ENCODE data around the gene MCL1. TPM values are rescaled to one million over a fixed set of nuclear protein-coding genes. Genes with fewer than 3 reads are reported as not detected.
A peak's percentile ranks its signal among the peaks of the same experiment; 100 is the strongest.

The MCL1 gene
- total RNA-seq, 1 donor from 2014 or later: 256 TPM

- no peak for DNase-seq
These were observed 23.2 kb downstream of the MCL1 start for GRCh38 chr1:150555971-150556865.

GRCh38 chr1:150555198-150555970, 24.0 kb downstream of the MCL1 start:
- DNase-seq: no peak

DNA sequence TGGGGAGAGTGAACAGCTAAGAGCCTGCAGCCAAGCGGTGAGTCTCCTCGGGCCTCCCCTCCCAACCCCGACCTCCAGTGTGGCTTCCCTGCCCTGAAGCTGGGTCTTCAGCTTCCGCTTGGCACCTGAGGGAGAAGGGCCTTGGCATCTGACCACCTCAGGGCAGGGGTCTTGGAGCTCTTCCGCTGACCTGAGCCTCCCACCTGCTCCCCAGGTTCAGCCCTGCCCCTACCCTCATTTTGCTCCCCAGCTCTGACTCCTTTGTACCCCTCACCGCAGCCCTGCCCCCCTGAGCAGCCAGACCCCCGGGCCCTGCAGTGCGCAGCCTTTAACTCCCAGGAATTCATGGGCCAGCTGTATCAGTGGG, 25.3 kb downstream of the MCL1 start:
- no peak for DNase-seq

DNA sequence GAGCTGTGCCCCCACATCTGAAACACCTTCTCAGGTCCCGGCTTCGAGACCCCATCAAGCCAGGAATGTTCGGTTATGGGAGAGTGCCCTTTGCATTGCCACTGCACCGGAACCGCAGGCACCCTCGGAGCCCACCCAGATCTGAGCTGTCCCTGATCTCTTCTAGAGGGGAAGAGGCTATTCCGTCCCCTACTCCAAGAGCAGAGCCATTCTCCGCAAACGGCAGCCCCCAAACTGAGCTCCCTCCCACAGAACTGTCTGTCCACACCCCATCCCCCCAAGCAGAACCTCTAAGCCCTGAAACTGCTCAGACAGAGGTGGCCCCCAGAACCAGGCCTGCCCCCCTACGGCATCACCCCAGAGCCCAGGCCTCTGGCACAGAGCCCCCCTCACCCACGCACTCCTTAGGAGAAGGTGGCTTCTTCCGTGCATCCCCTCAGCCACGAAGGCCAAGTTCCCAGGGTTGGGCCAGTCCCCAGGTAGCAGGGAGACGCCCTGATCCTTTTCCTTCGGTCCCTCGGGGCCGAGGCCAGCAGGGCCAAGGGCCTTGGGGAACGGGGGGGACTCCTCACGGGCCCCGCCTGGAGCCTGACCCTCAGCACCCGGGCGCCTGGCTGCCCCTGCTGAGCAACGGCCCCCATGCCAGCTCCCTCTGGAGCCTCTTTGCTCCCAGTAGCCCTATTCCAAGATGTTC, 25.9 kb downstream of the MCL1 start:
- DNase-seq: no peak

DNA sequence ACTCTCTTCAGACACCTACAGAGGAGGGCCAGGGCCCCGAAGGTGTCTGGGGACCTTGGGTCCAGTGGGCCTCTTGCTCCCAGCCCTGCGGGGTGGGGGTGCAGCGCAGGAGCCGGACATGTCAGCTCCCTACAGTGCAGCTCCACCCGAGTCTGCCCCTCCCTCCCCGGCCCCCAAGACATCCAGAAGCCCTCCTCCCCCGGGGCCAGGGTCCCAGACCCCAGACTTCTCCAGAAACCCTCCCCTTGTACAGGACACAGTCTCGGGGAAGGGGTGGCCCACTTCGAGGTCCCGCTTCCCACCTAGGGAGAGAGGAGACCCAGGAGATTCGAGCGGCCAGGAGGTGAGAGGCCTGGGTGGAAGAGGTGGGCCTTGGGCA, 26.5 kb downstream of the MCL1 start:
- no peak for DNase-seq

DNA sequence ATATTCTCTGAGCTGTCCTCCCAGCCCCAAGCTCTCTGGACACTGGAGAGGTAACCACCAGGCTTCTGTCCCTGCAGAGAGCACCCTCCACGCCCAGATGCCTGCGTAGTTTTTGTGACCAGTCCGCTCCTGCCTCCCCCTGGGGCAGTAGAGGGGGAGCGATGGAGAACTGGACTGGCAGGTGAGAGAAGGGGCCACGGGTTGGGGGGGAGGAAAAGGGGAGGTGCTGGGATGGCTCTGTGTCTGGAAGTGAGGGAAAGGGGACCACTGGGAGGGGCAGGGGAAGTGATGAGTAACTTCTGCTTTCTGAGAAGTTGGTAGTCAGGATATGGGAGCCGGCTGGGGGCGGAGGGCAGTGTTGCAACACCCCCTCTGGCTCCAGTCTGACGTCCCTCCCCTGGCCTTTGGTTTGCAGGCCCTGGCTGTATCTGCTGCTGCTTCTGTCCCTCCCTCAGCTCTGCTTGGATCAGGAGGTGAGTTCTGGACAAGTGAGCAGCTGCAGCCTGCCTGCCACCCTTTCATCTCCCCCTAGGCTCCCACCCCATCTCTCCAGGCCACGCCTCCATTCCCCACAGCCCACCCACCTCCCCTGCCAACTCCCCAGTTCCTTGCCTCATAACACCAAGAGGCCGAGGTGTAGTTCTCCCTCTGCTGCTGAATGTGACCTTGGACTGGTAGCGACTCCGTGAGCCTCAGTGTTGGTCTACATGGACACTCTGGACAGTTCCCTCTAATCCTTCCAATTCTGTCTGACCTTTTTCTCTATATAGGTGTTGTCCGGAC, 27.1 kb downstream of the MCL1 start:
- DNase-seq: peak; percentile 72

GRCh38 chr1:150551784-150552127, 27.7 kb downstream of the MCL1 start:
- no peak for DNase-seq

GRCh38 chr1:150551051-150551783, 28.2 kb downstream of the MCL1 start:
- no peak for DNase-seq

GRCh38 chr1:150550222-150551050, 29.0 kb downstream of the MCL1 start:
- no peak for DNase-seq

GRCh38 chr1:150549496-150550221, 29.8 kb downstream of the MCL1 start:
- DNase-seq: no peak

DNA sequence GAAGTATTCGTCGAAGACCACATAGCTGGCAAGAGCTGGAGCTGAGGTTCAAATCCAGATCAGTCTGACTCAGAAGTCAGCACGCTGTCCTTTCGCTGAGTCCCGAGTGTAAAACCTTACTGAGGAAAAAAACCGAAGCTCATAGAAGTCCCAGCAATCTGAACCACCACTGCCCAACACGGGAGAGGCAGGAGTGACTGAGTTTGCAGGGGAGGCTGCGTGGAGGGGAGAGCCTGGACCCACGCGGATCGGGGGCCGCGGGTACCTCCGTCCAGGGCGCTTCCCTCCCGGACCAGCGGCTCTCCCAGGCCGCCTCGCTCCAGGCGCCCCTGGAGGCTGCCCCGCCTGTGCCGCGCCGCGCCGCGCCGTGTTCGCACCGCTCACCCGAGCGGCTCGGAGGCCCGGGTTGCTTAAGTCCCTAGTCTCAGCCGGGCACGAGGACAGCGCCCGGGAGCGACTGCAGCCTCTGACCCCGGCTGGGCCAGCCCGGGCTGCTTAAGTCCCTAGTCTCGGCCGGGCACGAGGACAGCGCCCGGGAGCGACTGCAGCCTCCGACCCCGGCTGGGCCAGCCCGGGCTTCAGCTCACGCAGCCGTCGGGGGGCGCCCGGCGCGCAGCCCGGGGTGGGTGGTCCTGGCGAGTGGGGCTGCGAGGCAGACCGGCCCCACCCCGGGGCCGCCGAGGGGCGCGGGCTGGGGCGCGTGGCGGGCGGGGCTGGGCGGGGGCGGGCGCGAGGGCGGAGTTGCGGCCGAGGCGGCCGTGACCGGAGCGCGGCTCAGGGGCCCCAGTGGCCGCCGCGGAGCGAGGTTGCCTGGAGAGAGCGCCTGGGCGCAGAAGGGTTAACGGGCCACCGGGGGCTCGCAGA, 30.5 kb downstream of the MCL1 start, which contains the start of gene ADAMTSL4:
Gene ADAMTSL4, plus strand, starts transcription at position 777 of the 864 bp plus-strand sequence. CDS start 2,881 bp downstream, outside the sequence.
- peak; percentile 74 for DNase-seq

- no peak for DNase-seq
These were observed 31.1 kb downstream of the MCL1 start for GRCh38 chr1:150548324-150548631.

DNA sequence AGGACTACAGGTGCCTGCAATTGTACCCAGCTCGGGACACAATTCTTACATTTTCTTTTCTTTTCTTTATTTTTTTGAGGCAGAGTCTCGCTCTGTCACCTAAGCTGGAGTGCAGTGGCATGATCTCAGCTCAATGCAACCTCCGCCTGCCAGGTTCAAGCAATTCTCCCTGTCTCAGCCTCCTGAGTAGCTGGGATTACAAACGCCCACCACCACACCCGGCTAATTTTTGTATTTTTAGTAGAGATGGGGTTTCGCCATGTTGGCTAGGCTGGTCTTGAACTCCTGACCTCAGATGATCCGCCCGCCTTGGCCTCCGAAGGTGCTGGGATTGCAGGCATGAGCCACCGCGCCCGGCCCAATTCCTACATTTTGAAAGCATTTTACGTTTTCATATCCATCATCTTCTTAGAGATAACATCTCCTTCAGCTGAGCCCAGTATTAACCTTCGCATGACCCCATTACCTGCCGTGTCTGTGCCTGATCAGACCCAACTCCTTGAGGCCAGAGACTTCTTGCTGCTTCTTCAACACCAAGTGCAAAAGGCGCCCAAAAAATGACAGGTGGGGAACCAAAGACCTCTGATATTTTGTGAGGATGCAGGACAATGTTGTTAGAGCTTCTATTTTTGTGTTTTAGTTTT, 33.0 kb downstream of the MCL1 start:
- no peak for DNase-seq

GRCh38 chr1:150545486-150546032, 33.9 kb downstream of the MCL1 start:
- no peak for DNase-seq

GRCh38 chr1:150544204-150544603, 35.2 kb downstream of the MCL1 start:
- no peak for DNase-seq

DNA sequence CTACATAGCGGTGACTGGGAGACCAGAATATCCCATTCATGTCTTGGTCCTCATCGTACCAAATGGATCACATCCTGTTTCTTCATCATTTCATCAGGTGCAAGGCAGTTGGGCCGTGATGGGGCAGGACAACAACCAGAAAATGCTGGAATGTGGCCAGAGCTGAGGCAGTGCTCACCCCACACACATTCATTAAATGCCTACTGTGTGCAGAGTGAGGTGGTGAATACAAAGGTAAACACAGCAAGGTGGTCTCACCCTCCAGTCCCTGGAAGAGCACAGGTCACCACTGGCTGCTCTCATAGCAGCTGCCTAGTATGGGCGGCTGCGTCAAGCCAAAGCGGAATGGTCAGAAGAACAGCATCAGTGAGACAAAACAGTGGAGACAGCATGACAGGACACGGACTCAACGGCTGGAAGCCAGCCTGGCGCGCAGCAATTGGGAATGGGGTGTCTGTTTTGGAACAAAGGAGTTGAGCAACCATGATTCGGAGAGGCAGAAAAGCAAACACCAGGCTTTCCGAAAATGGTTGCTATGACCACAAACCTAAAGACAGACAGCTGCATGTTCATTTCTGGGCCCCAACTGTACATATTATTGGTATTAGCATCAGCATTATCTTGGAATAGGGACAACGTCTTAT, 35.8 kb downstream of the MCL1 start:
- DNase-seq: peak; percentile 74
